IPS-18c (cell line): ENCODE data around the gene ACOT11.

ENCODE experiments used
- H3K4me3 ChIP-seq: 2 replicates; pipeline ENCODE4 v1.7.0; 2013; ENCODE audit warnings: low read depth, mild to moderate bottlenecking, low read length, moderate library complexity; ENCODE audit not compliant: insufficient read depth
- H3K9me3 ChIP-seq: one replicate; pipeline ENCODE4 v1.6.1; 2013; ENCODE audit warnings: mild to moderate bottlenecking, low read length, moderate library complexity; ENCODE audit not compliant: control insufficient read depth, insufficient read depth

The ACOT11 gene

GRCh38 chr1:54645806-54646676 lies 98.0 kb downstream of the ACOT11 start:
- H3K9me3 ChIP-seq = no peaks in the 10 kb centered on the region
- H3K4me3 ChIP-seq = no peak overlapping the region

- H3K9me3 ChIP-seq = no peaks in the 10 kb centered on the region
- H3K4me3 ChIP-seq = no peak overlapping the region
These were observed 101.3 kb downstream of the ACOT11 start for GRCh38 chr1:54649130-54649898.

DNA sequence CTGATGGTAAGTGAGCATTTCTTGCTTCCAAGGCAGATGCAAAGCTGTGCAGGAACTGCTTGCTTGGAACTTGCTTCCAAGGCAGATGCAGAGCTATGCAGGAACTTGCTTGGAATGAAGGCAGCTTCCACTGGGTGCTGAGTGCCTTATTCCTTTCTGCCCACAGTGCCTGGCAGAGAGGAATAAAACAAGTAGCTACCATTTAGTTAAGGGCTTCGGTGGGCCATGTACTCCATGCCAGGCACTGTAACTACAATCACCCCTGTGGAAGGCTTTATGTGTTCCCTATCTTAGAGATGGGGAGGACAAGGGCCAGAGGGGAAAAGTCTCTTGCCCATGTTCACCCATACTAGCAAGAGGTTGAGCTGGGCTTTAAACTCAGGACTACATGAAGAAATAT lies 101.9 kb downstream of the ACOT11 start:
- Histone ChIP-seq H3K9me3 (no peaks in the 10 kb centered on the region), H3K4me3 (no peak overlapping the region)

- no peaks in the 10 kb centered on the region for H3K9me3 ChIP-seq
- H3K4me3 ChIP-seq = no peak overlapping the region
These were observed 102.4 kb downstream of the ACOT11 start for GRCh38 chr1:54650417-54650816.

- H3K9me3 ChIP-seq = no peaks in the 10 kb centered on the region
- no peak overlapping the region for H3K4me3 ChIP-seq
These were observed 103.6 kb downstream of the ACOT11 start for GRCh38 chr1:54651608-54652007.

GRCh38 chr1:54652168-54652567 lies 104.1 kb downstream of the ACOT11 start:
- Histone ChIP-seq H3K4me3 (no peak overlapping the region), H3K9me3 (no peaks in the 10 kb centered on the region)

DNA sequence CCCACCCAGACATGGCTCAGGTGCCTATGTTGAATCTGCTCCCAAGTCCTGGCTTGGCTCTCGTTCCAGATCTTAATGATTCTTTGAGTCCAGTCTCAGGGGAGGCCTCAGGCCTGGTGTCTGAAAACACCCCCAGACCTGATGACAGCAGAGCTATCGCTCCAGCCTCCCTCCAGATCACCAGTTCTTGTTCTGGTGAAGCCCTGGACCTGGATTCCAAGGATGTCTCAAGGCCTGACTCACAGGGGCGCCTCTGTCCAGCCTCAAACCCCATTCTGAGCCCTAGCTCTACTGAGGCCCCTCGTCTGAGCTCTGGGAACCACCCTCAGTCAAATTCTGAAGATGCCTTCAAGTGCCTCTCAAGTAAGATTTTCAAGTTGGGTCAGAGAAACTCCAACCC lies 105.0 kb downstream of the ACOT11 start:
- H3K9me3 ChIP-seq = no peaks in the 10 kb centered on the region
- H3K4me3 ChIP-seq = no peak overlapping the region

DNA sequence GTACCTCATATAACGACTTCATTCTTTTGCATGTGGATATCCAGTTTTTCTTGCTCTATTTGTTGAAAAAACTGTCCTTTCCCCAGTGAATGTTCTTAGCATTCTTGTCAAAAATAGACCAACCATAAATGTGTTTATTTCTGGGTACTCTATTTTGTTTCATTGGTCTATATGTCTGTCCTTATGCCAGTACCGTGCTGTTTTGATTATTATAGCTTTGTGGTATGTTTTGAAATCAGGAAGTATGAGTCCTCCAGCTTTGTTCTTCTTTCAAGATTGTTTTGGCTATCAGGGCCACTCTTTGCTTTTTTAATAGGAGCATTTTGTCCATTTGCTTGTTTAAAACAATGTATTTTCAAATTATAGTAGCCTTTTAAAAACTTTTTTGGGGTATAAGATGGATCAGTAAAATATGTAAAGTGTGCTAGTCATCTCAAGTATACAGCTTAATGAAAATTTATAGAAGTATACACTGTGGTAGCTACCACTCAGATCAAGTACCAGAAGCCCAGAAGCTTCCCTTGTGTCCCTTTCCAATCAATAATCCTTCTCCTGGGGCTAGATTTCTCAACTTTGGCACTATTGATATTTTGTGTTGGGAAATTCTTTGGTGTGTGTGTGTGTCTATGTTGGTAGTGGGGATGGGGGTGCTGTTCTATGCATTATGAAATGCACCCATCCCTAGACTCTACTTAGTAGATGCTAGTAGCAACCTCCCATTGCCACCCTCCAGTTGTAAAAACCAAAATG lies 110.3 kb downstream of the ACOT11 start:
- Histone ChIP-seq H3K4me3 (no peak overlapping the region), H3K9me3 (peaks cover 2% of the 10 kb centered on the region)
